AG09319 (cell line): Measurements from ENCODE around the gene APAF1.
"Not testable (repeated sequence)": the region's sequence is repeated elsewhere in the genome, so short reads cannot be mapped to it uniquely, and the experiment has no call there.

Source experiments
- DNase-seq: peaks from one replicate; pipeline ENCODE4 v3.0.0-alpha.2; 2010; ENCODE audit warnings: low read depth; ENCODE audit errors: extremely low read depth
- CTCF ChIP-seq: IDR thresholded peaks from 2 replicates; pipeline ENCODE4 v1.5.1; 2011; ENCODE audit warnings: low read depth, mild to moderate bottlenecking, inconsistent platforms, low read length, moderate library complexity

The APAF1 gene

GRCh38 chr12:98644712-98645571, at the start of gene APAF1, which contains the start of gene IKBIP:
TSS of gene APAF1 (plus strand) at chr12:98645290. CDS start at chr12:98648360, 3,070 bp downstream.
TSS of gene IKBIP (minus strand) at chr12:98644788. CDS start at chr12:98644701, 87 bp downstream.
- DNase-seq, result peak; percentile 90
- TF ChIP-seq CTCF, result no peak; the same call in 1 of the 2 replicates

GRCh38 chr12:98597313-98597712, 47.8 kb upstream of the APAF1 start:
- not testable (repeated sequence) for DNase-seq

- DNase-seq, result no peak
- TF ChIP-seq CTCF, result no peak
These were observed 43.2 kb upstream of the APAF1 start for GRCh38 chr12:98601924-98602323.

GRCh38 chr12:98606359-98606988, 38.6 kb upstream of the APAF1 start:
- no peak for DNase-seq
- no peak for TF ChIP-seq CTCF

GRCh38 chr12:98610596-98610995, 34.5 kb upstream of the APAF1 start:
- DNase-seq, result no peak
- TF ChIP-seq CTCF, result no peak

- TF ChIP-seq CTCF, result no peak
These were observed 32.3 kb upstream of the APAF1 start for GRCh38 chr12:98612696-98613334.

GRCh38 chr12:98618952-98619351, 26.1 kb upstream of the APAF1 start:
- TF ChIP-seq CTCF, result no peak
- DNase-seq, result peak; percentile 36

More at GRCh38 chr12:98612696-98613334, 32.3 kb upstream of the APAF1 start:
- DNase-seq, result no peak
